GM18526 (cell line): ENCODE measurements around the gene ARPC3.

Experiments
- POLR2A ChIP-seq: IDR thresholded peaks from 3 replicates; pipeline ENCODE4 v1.6.1; 2011; ENCODE audit not compliant: insufficient read length; ENCODE audit errors: extremely low read depth

ARPC3 gene

DNA sequence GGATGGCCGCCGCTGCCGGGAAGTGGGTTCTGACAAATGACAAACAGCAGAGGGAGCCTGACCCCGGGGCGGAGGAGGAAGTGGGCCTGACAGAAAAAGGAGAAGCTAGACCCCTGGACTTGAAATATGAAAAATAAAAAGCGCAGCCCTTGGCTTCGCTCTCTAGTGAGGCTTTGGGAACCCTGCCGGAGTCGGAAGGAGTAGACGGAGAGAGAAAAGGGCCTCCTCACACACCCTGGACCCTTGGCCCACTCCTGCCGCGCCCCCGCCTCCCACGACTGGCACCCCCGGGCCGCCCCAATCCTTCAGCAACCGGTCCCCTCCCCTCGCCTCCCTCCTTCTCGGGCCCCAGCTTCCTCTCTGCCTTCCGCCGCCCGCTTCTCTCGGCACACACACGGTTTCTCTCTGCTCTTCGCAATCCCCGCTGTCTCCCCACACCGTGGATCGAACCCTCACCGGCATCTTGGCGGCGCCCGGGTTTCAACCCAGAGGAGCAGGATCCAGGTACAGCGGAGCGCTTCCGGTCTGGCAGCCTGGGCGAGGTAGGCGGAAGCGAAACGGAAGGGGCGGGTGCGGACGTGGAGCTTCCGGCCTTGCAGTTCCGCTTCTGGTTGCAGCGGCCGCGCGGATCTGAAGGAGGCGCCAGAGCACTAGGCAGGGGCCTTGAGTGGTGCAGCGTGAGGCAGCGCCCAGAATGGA, at the start of gene ARPC3:
Gene ARPC3 (minus strand): TSS at position 539 of the 699 bp plus-strand sequence. CDS start 77 bp downstream, at position 462.
- peak; percentile 77 for TF ChIP-seq POLR2A

DNA sequence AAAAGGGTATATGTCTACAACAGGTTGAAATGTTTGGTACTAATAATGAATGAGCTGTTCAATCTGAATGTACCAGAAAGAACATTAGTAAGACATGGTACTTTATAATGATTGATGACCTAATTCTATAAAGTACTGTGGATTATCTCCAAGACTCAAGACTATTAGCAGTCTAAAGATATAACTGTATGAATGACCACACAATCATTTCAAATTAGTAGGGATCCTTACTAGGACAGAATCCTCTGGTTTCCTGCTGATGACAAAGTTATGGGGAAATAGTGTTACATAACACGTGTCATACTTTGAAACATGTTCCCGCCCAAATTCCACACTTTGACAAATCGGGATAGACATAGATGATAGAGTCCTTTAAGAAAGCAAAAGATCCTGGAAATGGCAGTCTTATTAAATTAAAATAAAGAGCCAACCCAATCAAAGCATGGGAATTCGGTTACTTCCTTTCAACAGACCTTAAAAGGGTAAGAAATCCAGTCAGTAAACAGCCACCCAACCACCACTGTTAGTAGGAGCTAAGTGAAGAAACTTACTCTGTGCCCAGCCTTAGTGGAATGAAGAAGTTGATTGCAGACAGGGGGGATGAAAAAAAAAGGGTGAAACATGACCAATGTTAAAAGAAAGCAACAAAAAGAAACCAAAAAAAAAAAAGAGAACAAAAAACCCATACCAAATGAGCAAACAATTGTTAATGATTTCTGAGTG, 49.0 kb upstream of the ARPC3 start:
- no peak for TF ChIP-seq POLR2A

DNA sequence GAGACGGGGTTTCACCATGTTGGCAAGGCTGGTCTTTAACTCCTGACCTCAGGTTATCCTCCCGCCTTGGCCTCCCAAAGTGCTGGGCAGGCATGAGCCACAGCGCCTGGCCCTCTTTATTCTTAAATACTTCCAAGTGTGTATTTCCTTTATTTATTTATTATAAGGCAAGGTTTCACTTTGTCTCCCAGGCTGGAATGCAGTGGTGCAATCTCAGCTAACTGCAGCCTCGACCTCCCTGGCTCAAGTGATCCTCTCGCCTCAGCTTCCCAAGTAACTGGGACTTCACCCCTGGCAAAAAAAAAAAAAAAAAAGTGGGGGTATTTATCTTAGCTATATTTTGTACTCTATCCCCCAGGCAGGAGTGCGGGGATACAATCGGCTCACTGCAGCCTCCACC, 25.3 kb upstream of the ARPC3 start:
- no peak for TF ChIP-seq POLR2A

DNA sequence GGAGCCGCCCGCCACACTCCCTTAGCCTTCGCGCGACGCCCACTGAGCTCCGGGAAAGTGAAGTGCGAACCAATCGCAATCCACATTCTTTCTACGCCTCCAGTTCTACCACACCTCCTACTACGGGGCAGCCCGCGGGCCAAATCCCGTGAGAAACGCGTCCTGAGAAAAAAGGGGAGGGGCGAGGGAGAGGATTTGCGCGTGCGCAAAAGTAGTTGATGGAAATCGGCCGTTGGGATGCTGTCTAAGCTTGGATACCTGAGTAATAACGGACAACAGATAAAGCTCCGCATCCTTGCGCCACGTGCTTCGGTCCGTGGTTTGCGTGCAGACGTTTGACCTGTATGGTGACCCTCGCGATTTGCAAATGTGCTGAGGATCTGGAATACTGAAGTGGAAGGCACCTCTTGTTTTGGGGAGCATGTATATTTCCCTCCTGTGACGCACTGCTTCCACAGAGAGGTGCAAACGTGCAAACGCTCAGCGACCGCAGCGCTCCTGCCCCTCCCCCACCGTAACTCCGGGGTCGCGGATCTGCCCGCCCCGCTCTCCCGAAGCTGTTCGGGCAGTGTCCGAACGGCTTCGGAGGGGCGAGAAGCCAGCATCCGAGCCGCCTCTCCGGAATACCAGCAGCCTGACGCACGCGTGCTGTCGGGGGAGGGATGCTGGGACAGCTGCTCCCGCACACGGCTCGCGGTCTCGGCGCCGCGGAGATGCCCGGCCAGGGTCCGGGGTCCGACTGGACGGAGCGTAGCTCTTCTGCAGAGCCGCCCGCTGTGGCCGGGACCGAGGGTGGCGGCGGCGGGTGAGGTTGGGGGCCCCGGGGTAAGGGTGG, 18.3 kb upstream of the ARPC3 start, which contains the start of the genes FAM216A and GPN3:
Gene FAM216A (plus strand): TSS at position 632 of the 835 bp plus-strand sequence. CDS start 31 bp downstream, at position 663.
Gene GPN3 (minus strand): TSS at position 44 of the 835 bp plus-strand sequence. CDS start 54 bp downstream, outside the sequence.
- peak; percentile 82 for TF ChIP-seq POLR2A

DNA sequence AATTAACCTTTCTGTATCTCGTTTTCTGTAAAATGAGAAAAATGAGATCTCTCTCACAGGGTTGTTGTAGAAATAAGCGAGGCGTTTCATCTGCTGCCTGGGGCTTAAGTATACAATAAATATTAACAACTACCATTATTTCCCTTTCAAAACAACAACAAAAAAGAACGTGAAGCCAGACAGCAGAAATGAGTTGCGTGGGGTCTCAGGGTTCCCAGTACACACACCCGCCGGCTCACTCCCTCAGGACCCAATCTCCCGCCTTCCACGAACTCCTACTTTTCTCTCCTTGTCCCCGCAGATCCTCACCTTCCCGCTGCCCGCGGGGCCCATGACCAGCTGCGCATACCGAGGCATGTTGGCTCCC, 17.7 kb upstream of the ARPC3 start:
- TF ChIP-seq POLR2A: no peak

DNA sequence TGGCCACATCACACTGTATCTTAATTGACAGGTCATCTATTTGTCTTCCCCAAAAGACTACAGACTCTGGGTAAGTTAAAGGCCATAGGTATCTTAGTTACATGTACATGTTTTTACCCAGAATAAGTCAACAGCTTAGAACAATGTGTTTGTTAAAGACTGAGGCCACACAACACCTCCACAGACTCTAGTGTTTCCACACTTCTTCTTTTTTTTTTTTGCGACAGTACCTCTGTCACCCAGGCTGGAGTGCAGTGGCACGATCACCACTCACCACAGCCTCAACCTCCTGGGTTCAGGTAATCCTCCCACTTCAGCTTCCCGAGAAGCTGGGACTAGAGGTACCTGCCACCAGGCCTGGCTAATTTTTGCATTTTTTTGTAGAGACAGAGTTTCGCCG, 16.7 kb upstream of the ARPC3 start:
- TF ChIP-seq POLR2A: no peak

DNA sequence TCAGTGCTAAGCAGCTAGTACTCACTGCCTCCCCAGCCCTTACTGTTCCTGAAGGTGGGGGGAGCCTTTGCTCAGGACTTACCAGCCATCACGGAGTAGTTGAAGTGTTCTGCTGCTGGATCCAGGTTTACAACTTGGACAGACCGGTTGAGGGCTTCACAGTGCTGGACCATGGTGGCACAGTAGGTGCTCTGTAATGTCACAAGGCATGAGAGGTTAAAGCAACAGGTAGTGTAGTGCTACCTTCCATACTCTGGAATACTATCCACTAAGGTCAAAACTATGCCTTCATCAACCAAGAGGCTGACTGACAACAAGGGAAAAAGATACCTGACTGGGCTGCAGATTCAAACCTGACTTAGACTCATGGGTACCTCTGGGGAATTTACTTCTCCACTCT, 14.9 kb upstream of the ARPC3 start:
- no peak for TF ChIP-seq POLR2A

DNA sequence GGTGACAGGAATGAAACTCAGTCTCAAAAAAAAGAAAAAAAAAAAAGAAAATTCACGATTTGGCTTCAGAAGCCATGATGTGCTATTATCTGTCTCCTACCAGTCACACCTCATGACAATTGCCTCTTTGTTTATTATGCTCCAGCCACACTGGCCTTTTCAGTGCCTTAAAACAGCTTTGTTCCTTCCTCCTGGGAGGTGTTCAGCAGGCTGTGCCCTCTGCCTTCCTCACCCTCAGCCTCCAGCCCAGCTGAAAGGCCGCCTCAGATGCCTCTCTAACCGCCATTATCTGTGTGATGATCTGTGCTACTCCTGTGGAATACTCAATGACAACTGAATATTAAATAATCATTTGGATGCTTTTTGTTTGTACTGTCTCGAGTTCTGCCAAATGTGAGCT, 8.6 kb upstream of the ARPC3 start:
- TF ChIP-seq POLR2A: no peak

DNA sequence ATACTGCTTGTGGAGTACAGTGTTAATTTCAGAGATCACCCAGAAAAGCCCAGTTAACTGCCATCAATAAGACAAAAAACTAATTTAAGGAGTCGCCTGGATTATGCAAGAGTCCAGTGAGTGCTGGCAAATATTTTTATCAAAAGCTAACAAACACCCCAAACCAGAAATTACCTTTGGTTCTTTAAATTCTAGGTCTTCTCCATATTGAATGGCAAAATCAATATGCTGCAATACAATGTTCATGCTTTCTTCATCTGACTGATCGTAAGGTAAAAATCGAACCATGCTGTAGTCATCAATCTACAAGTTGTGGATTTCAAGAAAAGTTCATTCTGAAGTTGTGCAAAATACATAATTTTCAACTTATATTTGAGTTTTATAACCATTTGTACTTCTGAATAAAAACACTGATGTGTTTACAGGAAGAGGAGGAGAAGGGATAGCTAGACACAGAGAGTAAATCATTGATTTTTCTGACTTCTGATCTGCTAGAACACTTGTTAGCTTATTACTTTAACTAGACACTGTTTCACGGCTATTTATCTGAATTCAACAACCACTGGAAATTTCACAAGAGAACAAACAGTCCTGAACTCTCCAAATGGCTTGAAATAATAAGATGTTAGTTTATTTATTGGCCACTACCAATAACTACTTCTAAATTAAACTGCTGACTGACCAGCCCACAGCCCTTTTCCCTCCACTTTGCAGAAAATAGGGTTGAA, 3.6 kb upstream of the ARPC3 start:
- no peak for TF ChIP-seq POLR2A

DNA sequence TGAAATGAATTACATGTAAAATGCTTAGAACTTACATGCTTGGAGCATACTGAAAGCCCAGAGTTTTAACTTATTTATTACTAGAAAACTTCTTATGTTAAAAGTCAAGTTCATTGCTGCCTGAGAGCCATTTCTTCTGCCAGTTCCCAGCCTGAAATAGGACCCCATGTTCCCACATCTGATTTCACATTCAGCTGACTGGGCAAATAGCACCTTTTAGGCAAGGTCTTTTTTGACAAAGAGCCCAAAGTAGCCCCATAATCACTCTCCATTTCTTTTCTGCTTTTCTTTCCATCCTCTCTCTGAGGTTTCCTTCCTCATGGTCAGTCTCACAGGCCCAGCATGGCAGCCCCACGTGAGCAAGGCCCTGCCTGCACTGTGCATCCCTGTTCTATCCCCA, 1.1 kb upstream of the ARPC3 start:
- TF ChIP-seq POLR2A: no peak

DNA sequence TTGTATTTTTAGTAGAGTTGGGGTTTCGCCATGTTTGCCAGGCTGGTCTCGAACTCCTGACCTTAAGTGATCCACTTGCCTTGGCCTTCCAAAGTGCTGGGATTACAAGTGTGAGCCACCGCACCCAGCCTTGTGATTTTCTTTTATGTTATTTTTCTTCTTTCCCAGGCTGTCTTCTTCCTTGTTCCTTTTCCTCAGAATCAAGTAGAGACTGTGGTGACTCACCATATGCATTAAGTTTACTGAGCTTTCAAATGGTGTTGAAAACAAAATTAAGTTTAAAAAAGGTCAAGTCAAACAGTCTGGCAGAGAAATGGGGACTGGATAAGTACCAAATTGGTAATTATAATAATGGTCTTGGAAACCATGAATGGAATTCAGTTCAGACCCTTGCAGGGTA, 5.7 kb downstream of the ARPC3 start:
- no peak for TF ChIP-seq POLR2A

DNA sequence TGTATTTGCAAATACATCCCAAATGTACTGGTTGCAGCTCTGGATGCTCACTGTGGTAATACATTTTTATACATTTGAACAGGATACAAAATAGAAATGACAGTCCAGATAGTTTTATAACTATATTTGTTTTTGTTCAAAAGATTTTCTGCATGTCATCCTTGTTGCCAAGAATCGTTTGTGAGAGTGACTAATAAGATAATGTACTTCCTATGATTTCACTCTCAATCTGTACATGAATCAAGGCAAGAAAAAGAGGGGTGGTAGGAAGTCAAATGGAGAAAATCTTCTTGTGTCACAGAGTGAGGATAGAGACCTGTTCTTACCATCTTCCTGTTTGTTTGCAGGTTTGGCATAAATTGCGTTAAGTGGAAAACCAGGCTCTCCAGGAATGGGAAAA, 13.9 kb downstream of the ARPC3 start:
- no peak for TF ChIP-seq POLR2A

DNA sequence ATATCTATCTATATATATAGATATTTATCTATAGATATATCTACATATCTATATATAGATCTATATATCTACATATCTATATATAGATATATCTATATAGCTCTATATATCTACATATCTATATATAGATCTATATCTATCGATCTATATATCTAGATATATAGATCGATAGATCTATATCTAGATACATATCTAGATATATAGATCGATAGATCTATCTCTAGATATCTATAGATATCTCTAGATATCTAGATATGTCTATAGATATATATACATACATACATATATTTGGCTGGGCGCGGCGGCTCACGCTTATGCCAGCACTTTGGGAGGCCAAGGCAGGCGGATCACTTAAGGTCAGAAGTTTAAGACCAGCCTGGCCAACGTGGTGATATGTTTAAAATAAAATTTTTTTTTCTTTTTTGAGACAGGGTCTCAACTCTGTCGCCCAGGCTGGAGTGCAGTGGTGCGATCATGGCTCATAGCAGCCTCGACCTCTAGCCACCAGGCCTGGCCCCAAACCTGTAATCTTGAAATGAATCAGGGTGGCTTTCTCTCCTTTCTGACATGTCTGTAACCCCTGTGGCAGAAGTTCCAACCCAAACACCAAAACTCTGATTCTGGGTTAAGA, 18.1 kb downstream of the ARPC3 start:
- TF ChIP-seq POLR2A: no peak

DNA sequence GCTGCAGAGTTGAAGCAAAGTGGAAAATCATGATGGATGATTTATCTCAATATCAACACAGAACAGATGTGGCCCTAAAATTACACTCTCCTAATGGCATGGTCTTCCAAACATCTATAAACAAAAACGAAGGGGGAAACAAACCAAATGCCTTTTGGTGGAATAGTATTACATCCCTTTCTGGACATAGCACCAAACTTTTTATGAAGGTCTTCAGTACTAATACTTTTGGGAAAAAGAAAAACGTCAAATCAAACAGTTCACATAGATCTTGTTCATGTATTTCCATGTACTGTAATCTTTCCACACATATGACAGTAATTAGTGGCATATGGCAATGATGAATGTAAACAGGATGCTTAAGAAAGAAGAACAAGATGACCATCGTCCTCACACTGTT, 23.7 kb downstream of the ARPC3 start:
- no peak for TF ChIP-seq POLR2A
